Breast epithelium (tissue), 4 donors: ENCODE data around the gene STMP1. TPM values are rescaled to one million over a fixed set of nuclear protein-coding genes. Genes with fewer than 3 reads are reported as not detected.

ENCODE experiments used
- DNase-seq, 2 donors: peaks; one replicate each; pipeline ENCODE4 v3.0.0-alpha.2; 2019; ENCODE audit warnings: low spot score in 2 of 2
- H3K27ac ChIP-seq, 2 donors: fragments of 200-600 bp; sonication (generic) in 1 of 2; one replicate each; pipeline ENCODE4 v1.5.1; 2016 to 2019; ENCODE audit warnings: mild to moderate bottlenecking in 1 of 2
- H3K27me3 ChIP-seq, 2 donors: fragments of 200-600 bp; sonication (generic) in 1 of 2; one replicate each; pipeline versions ENCODE4 v1.5.1 to v1.6.0; 2017 to 2019; ENCODE audit warnings: control low read depth in 1 of 2, mild to moderate bottlenecking in 1 of 2
- H3K36me3 ChIP-seq: fragments of 200-600 bp; one replicate; pipeline ENCODE4 v1.5.1; 2019
- H3K4me1 ChIP-seq, 2 donors: fragments of 200-600 bp; sonication (generic); one replicate each; pipeline ENCODE4 v1.5.1; 2016 to 2019; ENCODE audit warnings: control low read depth in 1 of 2
- H3K4me3 ChIP-seq, 3 donors: fragments of 200-600 bp; sonication (generic); 1 replicate in 2 of 3; 2 replicates in 1 of 3; pipeline ENCODE4 v1.5.1; 2016 to 2019; ENCODE audit warnings: mild to moderate bottlenecking in 3 of 3, moderate library complexity in 2 of 3
- H3K9me3 ChIP-seq, 2 donors: fragments of 200-600 bp; sonication (generic) in 1 of 2; one replicate each; pipeline ENCODE4 v1.5.1; 2016 to 2019; ENCODE audit warnings: control low read depth in 1 of 2
- CTCF ChIP-seq, 3 donors: fragments of 450-650 bp; IDR thresholded peaks; one replicate each; pipeline ENCODE4 v1.5.1; 2016 to 2017; ENCODE audit warnings: antibody characterized with exemption in 3 of 3, mild to moderate bottlenecking in 3 of 3, moderate library complexity in 3 of 3
- POLR2A ChIP-seq: fragments of 450-650 bp; IDR thresholded peaks from one replicate; pipeline ENCODE4 v1.6.1; 2016; ENCODE audit warnings: antibody characterized with exemption, mild to moderate bottlenecking, moderate library complexity
- POLR2AphosphoS5 ChIP-seq, 3 donors: sonication (generic); formaldehyde crosslinking; IDR thresholded peaks; one replicate each; pipeline ENCODE4 v1.6.1; 2017; ENCODE audit warnings: antibody characterized with exemption in 3 of 3
- intact Hi-C: fragments of 100-400 bp; cut with DNase I; formaldehyde crosslinking; loops from one replicate; pipeline ENCODE4 v1.15.1; 2023; ENCODE audit warnings: low total_unique reads
- total RNA-seq, 3 donors: library from RNA; depleted of rRNA; stranded (reverse); fragments of >200 nt; gene quantifications; one replicate each; pipeline ENCODE4 v1.1.0, GENCODE V29; 2016

Gene STMP1
- total RNA-seq, 3 donors from 2014 or later = 13.9 to 27.2 (median 18.4) TPM

DNA sequence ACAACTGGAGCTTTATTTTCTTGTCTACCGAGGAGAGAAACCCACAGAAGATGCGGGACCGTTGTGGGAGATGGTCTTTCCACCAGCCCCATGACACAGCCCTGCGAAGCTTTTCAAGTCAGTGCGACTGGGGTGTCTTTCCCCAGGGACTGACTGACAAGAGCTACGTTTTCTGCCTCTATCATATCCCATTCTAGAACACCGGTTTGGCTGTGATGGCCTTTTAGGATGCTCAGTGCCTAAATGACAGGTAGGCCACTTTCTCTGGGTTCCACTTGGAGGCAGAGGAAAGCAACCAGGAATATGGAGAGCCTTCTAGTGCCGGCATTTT lies 48.8 kb downstream of the STMP1 start:
- Histone ChIP-seq H3K4me3 (no peak overlapping the region), H3K9me3 (no peaks in the 10 kb centered on the region), H3K27ac (no peak overlapping the region), H3K27me3 (no peaks in the 10 kb centered on the region), H3K36me3 (no peaks in the 10 kb centered on the region), H3K4me1 (no peaks in the 10 kb centered on the region)
- no peak for DNase-seq
- TF ChIP-seq CTCF (IDR thresholded peaks at IDR 0.05) = no peak
- no peak for TF ChIP-seq POLR2AphosphoS5 (IDR thresholded peaks at IDR 0.05)
- no peak for TF ChIP-seq POLR2A
- intact Hi-C loops = no loop called here

DNA sequence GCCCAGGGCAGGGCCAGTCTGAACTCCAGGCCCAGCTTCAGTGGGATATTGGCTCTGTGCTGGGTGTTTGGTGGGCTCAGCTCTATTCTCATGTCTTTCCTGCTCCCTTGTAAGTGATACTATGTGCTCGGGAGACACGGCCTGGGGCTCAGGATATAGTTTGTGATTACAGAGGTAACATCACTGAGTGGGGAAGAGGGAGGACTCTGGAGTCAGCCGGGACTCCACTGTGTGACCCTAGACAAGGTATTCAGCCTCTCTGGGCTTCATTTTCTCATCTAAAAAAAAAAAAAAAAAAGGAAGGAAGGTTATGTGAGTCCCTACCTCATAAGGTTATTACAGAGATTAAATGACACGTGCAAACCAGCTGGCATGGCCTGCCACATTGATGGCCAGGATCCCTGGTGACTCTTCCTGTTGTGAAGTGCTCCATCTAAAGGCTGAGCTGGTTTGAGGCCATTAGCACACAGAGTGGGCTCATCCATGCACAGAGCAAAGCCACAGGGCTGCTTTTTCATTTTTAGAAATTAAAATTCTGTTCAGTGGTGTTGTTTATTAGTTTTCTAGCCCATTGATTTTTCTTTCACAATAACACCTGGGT lies 50.0 kb downstream of the STMP1 start:
- Histone ChIP-seq H3K27ac (no peak overlapping the region), H3K9me3 (no peaks in the 10 kb centered on the region), H3K4me1 (no peaks in the 10 kb centered on the region), H3K27me3 (no peaks in the 10 kb centered on the region), H3K4me3 (no peak overlapping the region), H3K36me3 (no peaks in the 10 kb centered on the region)
- DNase-seq = no peak
- no peak for TF ChIP-seq POLR2AphosphoS5 (IDR thresholded peaks at IDR 0.05)
- intact Hi-C loops = no loop called here

DNA sequence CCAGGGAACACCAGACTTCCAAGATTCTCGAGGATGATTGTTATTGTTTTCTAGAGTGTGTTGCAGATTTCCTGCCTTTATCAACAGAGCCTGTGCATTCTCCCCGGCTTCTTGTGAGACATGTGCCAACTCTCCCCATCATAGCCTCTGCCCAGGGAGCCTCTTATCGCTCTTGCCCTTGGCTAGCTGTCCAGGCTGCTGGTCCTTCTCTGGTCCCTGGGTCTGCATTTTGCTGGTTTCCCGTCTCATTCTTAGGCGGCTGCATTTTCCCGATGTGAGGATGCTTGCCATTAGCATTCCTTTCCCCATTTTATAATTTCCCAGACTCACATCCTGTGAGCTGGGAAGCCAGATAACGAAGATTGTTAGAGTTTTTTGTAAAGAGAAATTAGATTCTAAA lies 50.5 kb downstream of the STMP1 start:
- Histone ChIP-seq H3K36me3 (no peaks in the 10 kb centered on the region), H3K9me3 (no peaks in the 10 kb centered on the region), H3K27me3 (no peaks in the 10 kb centered on the region), H3K4me3 (no peak overlapping the region), H3K27ac (no peak overlapping the region), H3K4me1 (no peaks in the 10 kb centered on the region)
- intact Hi-C loops = no loop called here
- DNase-seq = no peak
- TF ChIP-seq CTCF (IDR thresholded peaks at IDR 0.05) = no peak
- TF ChIP-seq POLR2AphosphoS5 (IDR thresholded peaks at IDR 0.05) = no peak

DNA sequence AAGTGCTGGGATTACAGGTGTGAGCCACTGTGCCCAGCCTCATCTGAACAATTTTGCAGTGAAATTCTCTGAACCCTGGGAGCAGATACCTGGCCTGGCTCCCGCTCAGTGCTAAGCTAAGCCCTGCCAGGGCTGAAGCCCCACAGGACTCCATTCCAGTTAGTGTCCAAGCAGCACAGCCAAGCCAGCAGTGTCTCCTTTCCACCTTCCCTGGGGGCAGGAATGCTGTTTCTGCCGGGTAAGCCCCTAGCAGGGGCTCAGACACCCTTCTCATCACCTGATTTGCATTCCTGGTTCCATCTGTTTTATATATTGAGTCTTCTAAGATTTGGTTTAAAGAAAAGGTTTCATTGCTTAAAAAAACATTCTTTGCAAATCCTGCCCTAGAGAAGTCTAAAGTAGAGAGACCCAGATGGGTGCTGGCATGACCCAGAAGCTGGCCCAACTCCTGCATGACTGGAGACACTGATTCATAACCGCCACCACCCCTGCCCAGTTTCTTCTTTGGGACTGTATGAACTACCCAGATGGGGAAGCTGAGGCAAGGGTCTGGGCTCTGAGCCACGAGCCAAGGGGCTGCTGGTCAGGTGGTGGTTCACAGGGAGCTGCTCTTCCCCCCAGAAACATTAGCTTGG lies 51.6 kb downstream of the STMP1 start:
- H3K9me3 ChIP-seq = no peaks in the 10 kb centered on the region
- intact Hi-C loops = no loop called here
- no peaks in the 10 kb centered on the region for H3K4me1 ChIP-seq
- H3K36me3 ChIP-seq = no peaks in the 10 kb centered on the region
- H3K27ac ChIP-seq = no peak overlapping the region
- no peak for DNase-seq
- TF ChIP-seq CTCF (IDR thresholded peaks at IDR 0.05) = no peak
- no peak for TF ChIP-seq POLR2AphosphoS5 (IDR thresholded peaks at IDR 0.05)
- TF ChIP-seq POLR2A = no peak
- H3K4me3 ChIP-seq = no peak overlapping the region
- no peaks in the 10 kb centered on the region for H3K27me3 ChIP-seq

- TF ChIP-seq POLR2AphosphoS5 (IDR thresholded peaks at IDR 0.05) = no peak
- TF ChIP-seq POLR2A = no peak
- TF ChIP-seq CTCF (IDR thresholded peaks at IDR 0.05) = no peak
- Histone ChIP-seq H3K36me3 (no peaks in the 10 kb centered on the region), H3K4me1 (no peaks in the 10 kb centered on the region), H3K27me3 (no peaks in the 10 kb centered on the region), H3K9me3 (no peaks in the 10 kb centered on the region), H3K27ac (no peak overlapping the region), H3K4me3 (no peak overlapping the region)
- no peak for DNase-seq
- intact Hi-C loops = no loop called here
Observed at GRCh38 chr7:135714534-135715009, 52.3 kb downstream of the STMP1 start.
